Activated T-cell treated with anti-CD3 and anti-CD28 coated beads, Interleukin-2, amount 50 U/mL, for 48 hours (primary cell): ENCODE results near the gene USP15.
A peak's percentile ranks its signal among the peaks of the same experiment; 100 is the strongest.

Experiments
- DNase-seq, 2 experiments: peaks; one replicate each; pipeline ENCODE4 v3.0.0-alpha.2; 2020

USP15 gene

GRCh38 chr12:62285284-62285683 is 25.1 kb downstream of the USP15 start:
- no peak for DNase-seq

- no peak for DNase-seq
Observed at GRCh38 chr12:62288328-62288727, 28.1 kb downstream of the USP15 start.

GRCh38 chr12:62290846-62291245 is 30.6 kb downstream of the USP15 start:
- DNase-seq = no peak

- DNase-seq = peak; percentile 38 to 49
Observed at GRCh38 chr12:62291864-62292760, 31.9 kb downstream of the USP15 start.

GRCh38 chr12:62292761-62293344 is 32.6 kb downstream of the USP15 start:
- DNase-seq = no peak

GRCh38 chr12:62294378-62294777 is 34.2 kb downstream of the USP15 start:
- DNase-seq = no peak

GRCh38 chr12:62296001-62296400 is 35.8 kb downstream of the USP15 start:
- DNase-seq = no peak

GRCh38 chr12:62297321-62297720 is 37.1 kb downstream of the USP15 start:
- no peak for DNase-seq

- no peak for DNase-seq
Observed at GRCh38 chr12:62299617-62300016, 39.4 kb downstream of the USP15 start.

GRCh38 chr12:62301080-62301798 is 41.0 kb downstream of the USP15 start:
- DNase-seq = no peak

GRCh38 chr12:62301799-62302133 is 41.6 kb downstream of the USP15 start:
- no peak for DNase-seq

- DNase-seq = no peak
Observed at GRCh38 chr12:62304560-62304959, 44.4 kb downstream of the USP15 start.

- no peak for DNase-seq
Observed at GRCh38 chr12:62305778-62306177, 45.6 kb downstream of the USP15 start.

GRCh38 chr12:62306569-62307530 is 46.6 kb downstream of the USP15 start:
- no peak for DNase-seq

- DNase-seq = no peak
Observed at GRCh38 chr12:62308201-62308600, 48.0 kb downstream of the USP15 start.

GRCh38 chr12:62313727-62314380 is 53.6 kb downstream of the USP15 start:
- DNase-seq = no peak

- DNase-seq = no peak
Observed at GRCh38 chr12:62317017-62317416, 56.8 kb downstream of the USP15 start.

GRCh38 chr12:62319058-62319457 is 58.9 kb downstream of the USP15 start:
- no peak for DNase-seq

GRCh38 chr12:62320054-62320453 is 59.9 kb downstream of the USP15 start:
- DNase-seq = no peak

- DNase-seq = no peak
Observed at GRCh38 chr12:62323386-62323785, 63.2 kb downstream of the USP15 start.

- no peak for DNase-seq
Observed at GRCh38 chr12:62328296-62328921, 68.2 kb downstream of the USP15 start.

GRCh38 chr12:62331306-62331705 is 71.1 kb downstream of the USP15 start:
- no peak for DNase-seq
